ENCODE measurements around the gene GABRE.
"Not testable (repeated sequence)": the region's sequence is repeated elsewhere in the genome, so short reads cannot be mapped to it uniquely, and the experiment has no call there.

GABRE gene

DNA sequence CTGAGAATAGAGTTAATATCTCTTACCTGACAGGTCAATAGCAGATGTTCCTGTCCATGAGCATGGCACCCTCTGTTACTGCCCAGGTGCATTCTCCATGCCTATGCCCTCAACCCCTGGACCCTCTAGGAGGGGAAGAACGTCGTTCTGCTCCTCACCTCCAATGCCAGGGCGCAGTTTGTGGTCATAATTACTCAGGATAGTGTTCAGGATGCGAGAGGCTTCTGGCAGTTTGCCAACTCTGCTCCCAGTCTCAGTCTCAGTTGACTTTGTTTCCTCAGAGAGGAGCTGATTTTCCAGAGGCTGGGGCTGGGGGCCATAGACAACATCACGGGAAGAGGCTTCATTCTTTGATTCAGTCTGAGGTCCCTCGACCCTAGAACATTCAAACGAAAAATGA lies 4.4 kb downstream of the GABRE start:
- no peak for DNase-seq (ENCODE audit: low read depth)

- no peak for DNase-seq (ENCODE audit: low read depth)
Measured at GRCh38 chrX:151966236-151966635, 8.2 kb downstream of the GABRE start.

DNA sequence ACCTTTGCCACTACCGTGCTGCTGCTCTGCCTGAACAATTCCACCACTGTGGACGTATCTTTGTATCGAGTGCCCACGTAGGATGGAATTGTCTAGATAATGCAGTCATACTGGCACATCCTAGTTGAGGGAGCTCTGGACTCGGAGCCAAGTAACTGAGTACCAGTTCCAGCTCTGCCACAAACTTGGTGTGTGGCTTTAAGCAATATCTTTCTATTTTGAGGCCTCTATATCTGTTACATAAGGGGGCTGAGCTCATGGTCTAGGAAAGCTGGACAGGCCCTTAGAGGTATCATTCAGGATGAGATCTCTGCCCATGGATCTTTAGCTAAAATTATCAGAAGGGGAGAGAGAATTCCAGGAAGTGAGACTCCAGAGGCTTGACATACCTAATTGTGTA lies 12.4 kb downstream of the GABRE start:
- DNase-seq (ENCODE audit: low read depth), result no peak

- no peak for DNase-seq (ENCODE audit: low read depth)
Measured at GRCh38 chrX:151958101-151958500, 16.4 kb downstream of the GABRE start.

DNA sequence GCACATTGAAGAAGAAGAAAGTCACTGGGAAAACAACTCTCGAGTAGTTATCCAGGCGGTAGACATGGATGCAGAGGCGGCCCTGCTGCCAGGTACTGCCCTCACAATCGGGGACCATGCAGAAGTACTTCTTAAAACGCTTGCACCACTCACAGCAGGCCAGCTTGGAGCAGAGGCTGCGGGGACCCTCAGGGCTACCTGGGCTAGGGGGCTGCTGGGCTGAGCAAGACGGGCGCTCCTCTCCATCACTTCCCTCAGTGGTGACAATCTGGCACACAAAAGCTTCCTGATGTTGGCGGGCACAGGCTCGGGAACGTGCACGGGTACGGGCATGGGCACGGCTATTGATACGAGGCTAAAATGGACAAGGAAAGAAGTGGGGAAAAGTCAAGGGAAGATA lies 19.7 kb downstream of the GABRE start:
- no peak for DNase-seq (ENCODE audit: low read depth)

GRCh38 chrX:151938172-151938571 lies 36.3 kb downstream of the GABRE start:
- no peak for DNase-seq (ENCODE audit: low read depth)

- no peak for DNase-seq (ENCODE audit: low read depth)
Measured at GRCh38 chrX:151935358-151935757, 39.1 kb downstream of the GABRE start.

DNA sequence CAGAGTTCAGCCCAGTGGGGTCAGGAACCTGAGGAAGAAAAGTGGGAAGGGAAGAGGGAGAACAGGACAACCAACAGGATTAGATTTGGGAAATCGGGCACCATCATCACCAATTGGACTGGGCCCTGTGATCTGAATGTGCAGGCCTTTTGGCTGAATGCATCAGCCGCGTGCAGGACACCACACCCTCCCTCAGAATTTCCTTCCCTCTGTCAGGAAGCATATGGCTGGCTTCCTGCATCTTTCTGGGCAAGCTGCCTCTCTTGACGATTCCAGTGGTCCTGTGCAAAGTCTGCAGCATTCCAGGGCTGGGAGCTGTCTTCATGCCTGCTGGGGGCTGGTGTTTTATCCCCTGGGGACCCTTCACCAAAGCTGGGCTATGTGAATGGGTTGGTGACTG lies 45.4 kb downstream of the GABRE start:
- DNase-seq (ENCODE audit: low read depth), result no peak

GRCh38 chrX:151923648-151924047 lies 50.8 kb downstream of the GABRE start:
- no peak for DNase-seq (ENCODE audit: low read depth)

DNA sequence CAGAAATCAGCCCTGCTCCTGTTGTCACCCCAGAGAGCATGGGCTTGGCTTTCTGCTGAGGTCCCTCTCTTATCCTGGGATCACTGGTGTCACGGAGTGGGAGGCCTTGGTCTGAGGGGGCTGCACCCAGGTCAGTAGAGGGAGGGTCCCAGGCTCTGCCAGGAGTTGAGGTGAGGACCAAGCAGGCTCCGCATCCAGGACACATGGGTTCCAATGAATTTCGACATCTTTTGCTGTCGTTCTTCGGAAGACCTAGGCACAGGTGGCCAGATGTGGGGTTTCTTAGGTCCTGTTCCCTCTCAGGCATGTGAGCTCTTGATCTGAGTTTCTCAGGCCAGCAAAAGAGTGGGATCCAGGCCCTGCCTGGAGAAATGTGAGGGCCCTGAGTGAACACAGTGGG lies 51.8 kb downstream of the GABRE start:
- no peak for DNase-seq (ENCODE audit: low read depth)

GRCh38 chrX:151921866-151922265 lies 52.6 kb downstream of the GABRE start:
- DNase-seq (ENCODE audit: low read depth), result no peak

GRCh38 chrX:151921292-151921691 lies 53.2 kb downstream of the GABRE start:
- no peak for DNase-seq (ENCODE audit: low read depth)

DNA sequence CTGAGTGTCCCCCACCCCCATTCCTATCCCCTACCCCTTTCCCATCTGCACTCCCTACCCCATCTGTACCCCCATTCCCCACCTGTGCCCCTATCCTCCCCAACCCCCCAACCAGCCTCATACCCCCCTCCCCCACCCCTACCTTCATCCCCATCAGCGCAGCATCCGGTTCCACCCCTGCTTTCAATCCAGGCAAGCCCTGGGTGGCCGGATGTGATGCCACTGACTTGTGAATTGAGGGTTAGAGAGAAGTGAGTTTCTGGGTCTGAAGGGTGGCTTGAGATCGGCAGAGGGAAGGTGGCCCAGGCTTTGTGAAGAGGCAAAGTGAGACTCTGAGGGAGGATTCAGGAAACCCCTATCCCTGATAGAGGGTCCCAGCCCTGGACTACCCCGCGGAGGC lies 53.9 kb downstream of the GABRE start:
- DNase-seq (ENCODE audit: low read depth), result no peak

DNA sequence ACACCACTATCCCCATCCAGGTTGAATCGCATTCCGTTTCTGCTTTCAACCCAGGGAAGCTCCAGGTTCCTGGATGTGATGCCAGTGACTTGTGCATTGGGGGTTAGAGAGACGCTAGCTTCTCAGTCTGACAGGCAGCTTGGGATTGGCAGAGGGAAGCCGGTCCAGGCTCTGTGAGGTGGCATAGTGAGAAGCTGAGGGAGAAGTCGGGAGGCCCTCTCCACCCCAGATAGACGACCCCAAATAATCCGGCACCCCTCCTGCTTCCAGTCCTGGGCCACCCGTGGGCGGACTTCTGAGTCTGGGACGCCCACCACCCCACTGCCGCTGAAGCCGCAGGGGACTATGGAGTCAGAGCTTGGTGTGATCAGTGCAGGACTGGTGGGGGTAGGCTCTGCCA lies 54.4 kb downstream of the GABRE start:
- no peak for DNase-seq (ENCODE audit: low read depth)

GRCh38 chrX:151919610-151920009 lies 54.9 kb downstream of the GABRE start:
- no peak for DNase-seq (ENCODE audit: low read depth)

DNA sequence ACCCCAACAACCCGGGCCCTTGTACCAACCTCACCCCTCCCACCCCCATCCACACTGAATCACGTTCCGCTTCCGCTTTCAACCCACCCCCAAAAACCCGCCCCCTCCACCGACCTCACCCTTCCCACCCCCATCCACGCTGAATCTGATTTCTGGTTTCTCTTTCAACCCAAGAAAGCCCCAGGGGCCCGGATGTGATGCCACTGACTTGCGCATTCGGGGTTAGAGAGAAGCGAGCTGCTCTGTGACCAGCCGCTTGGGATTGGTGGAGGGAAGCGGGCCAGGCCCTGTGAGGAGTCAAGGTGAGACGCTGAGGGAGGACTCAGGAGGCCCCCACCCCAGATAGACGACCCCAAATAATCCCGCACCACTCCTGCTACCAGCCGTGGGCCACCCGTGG lies 55.7 kb downstream of the GABRE start:
- not testable (repeated sequence) for DNase-seq (ENCODE audit: low read depth)

GRCh38 chrX:151912780-151913179 lies 61.7 kb downstream of the GABRE start, which contains the start of gene MAGEA4:
MAGEA4 (plus strand) TSS chrX:151912889; CDS start chrX:151923665, 10,776 bp downstream.
- no peak for DNase-seq (ENCODE audit: low read depth)

DNA sequence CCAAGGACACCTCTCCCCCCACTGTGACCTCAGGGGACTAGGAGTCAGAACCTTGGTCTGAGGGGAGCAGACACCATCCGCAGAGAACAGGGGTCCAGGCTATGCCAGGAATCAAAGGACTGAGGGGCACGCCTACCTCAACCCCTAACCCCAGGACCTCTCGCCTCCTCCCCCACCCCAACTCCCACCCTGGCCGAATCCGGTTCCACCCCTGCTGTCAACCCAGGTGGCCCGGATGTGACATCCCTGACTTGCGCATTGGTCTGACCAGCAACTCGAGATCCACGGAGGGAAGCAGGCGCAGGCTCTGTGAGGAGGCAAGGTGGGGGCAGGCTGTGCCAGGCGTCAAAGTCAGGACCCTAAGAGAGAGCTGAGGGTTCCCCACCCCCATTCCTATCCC lies 62.3 kb downstream of the GABRE start:
- no peak for DNase-seq (ENCODE audit: low read depth)

- DNase-seq (ENCODE audit: low read depth), result no peak
Measured at GRCh38 chrX:151904989-151905388, 69.5 kb downstream of the GABRE start.
